A673 (cell line): ENCODE data around the gene SCGB3A2. TPM values are rescaled to one million over a fixed set of nuclear protein-coding genes. Genes with fewer than 3 reads are reported as not detected.

Experiments
- BruUV-seq: library from RNA; stranded (reverse); fragments of 400-500 nt; replicated peaks from 2 replicates; lab custom pipeline; 2021; lab: Mats Ljungman, UMichigan
- CTCF ChIA-PET: fragments of 300-600 bp; sonication (Branson Sonifier 250); formaldehyde crosslinking; loops from one replicate; lab custom pipeline; 2022; ENCODE audit warnings: antibody characterized with exemption; lab: Charles Lee
- POLR2A ChIA-PET: fragments of 300-600 bp; sonication (Branson Sonifier 250); formaldehyde crosslinking; loops from one replicate; lab custom pipeline; 2022; ENCODE audit warnings: antibody characterized with exemption; ENCODE audit not compliant: low non-redundant PET; lab: Charles Lee
- DNase-seq: peaks from one replicate; pipeline ENCODE4 v3.0.0-alpha.2; 2015; ENCODE audit warnings: low spot score
- H3K27ac ChIP-seq: fragments of 200-600 bp; sonication (generic); 2 replicates; pipeline ENCODE4 v1.5.1; 2016; ENCODE audit warnings: mixed run types, low read depth, mild to moderate bottlenecking, mixed read lengths, antibody characterized with exemption, low read length; ENCODE audit not compliant: poor library complexity, severe bottlenecking
- H3K27me3 ChIP-seq: fragments of 200-600 bp; sonication (generic); replicated peaks from 2 replicates; pipeline ENCODE4 v1.6.1; 2017; ENCODE audit warnings: mixed run types, low read depth, mild to moderate bottlenecking, mixed read lengths, antibody characterized with exemption, low read length; ENCODE audit not compliant: insufficient read depth, poor library complexity
- H3K36me3 ChIP-seq: fragments of 200-600 bp; sonication (generic); 2 replicates; pipeline ENCODE4 v1.6.1; 2016; ENCODE audit warnings: mixed run types, mild to moderate bottlenecking, mixed read lengths, antibody characterized with exemption, low read length; ENCODE audit not compliant: insufficient read depth, poor library complexity, severe bottlenecking
- H3K4me1 ChIP-seq: fragments of 200-600 bp; sonication (generic); 2 replicates; pipeline ENCODE4 v1.6.1; 2017; ENCODE audit warnings: mixed run types, mild to moderate bottlenecking, mixed read lengths, antibody characterized with exemption, low read length; ENCODE audit not compliant: insufficient read depth, poor library complexity, severe bottlenecking
- H3K4me3 ChIP-seq: fragments of 200-600 bp; sonication (generic); 2 replicates; pipeline ENCODE4 v1.5.1; 2016; ENCODE audit warnings: low read depth, mixed run types, mild to moderate bottlenecking, mixed read lengths, low read length; ENCODE audit not compliant: poor library complexity, severe bottlenecking
- H3K9me3 ChIP-seq: fragments of 200-600 bp; sonication (generic); 2 replicates; pipeline ENCODE4 v1.6.1; 2016; ENCODE audit warnings: mixed run types, low read depth, mild to moderate bottlenecking, mixed read lengths, antibody characterized with exemption, low read length; ENCODE audit not compliant: poor library complexity, severe bottlenecking
- CTCF ChIP-seq: fragments of 300-800, 200-600 bp; sonication (generic); conservative IDR thresholded peaks from 2 replicates; pipeline ENCODE4 v1.5.1; 2017; ENCODE audit warnings: low read depth, mild to moderate bottlenecking, antibody characterized with exemption, low read length, moderate library complexity, mixed read lengths
- EZH2 ChIP-seq: fragments of 200-600 bp; sonication (generic); IDR thresholded peaks from 2 replicates; pipeline ENCODE4 v1.6.1; 2017; ENCODE audit warnings: borderline replicate concordance, low read depth, mild to moderate bottlenecking, mixed read lengths, antibody characterized with exemption, low read length; ENCODE audit not compliant: poor library complexity, severe bottlenecking
- intact Hi-C: fragments of 100-400 bp; cut with micrococcal nuclease; formaldehyde crosslinking; loops from one replicate; pipeline ENCODE4 v1.10.0; 2022; ENCODE audit not compliant: unreplicated experiment
- total RNA-seq: library from RNA; stranded (reverse); gene quantifications from 2 replicates; pipeline ENCODE4 v1.2.3, GENCODE V29; 2021

Gene SCGB3A2
- total RNA-seq, 1 experiment from 2014 or later, result not detected

DNA sequence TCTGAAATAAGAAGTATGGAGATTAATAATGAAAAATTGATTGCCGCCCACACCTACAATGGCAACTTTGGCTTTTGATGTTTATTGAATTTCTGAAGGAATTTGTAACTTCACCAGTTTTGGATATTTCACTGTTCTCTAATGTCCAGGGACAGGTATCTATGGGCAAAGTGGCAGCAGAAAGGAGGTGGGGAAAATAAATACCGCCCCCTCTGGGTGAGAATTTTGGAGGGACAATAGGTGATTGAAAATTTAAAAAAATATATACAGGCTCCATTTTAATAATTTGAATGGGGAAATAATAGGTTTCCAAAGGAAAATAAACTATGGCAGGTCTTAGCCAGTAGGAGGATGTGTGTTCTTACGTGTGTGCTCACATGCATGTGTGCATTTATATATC lies 1.3 kb downstream of the SCGB3A2 start:
- no peak for DNase-seq
- TF ChIP-seq EZH2 (no peak), CTCF (no peak)
- H3K9me3 ChIP-seq, result no peaks in the 10 kb centered on the region
- ChIA-PET CTCF (no interaction called here), POLR2A (no interaction called here)
- H3K27ac ChIP-seq, result no peak overlapping the region
- peaks cover 20% of the 10 kb centered on the region for H3K27me3 ChIP-seq
- H3K4me3 ChIP-seq, result no peak overlapping the region
- intact Hi-C loops, result no loop called here
- H3K36me3 ChIP-seq, result no peaks in the 10 kb centered on the region
- no peaks in the 10 kb centered on the region for H3K4me1 ChIP-seq
- no TSS peak for BruUV-seq

DNA sequence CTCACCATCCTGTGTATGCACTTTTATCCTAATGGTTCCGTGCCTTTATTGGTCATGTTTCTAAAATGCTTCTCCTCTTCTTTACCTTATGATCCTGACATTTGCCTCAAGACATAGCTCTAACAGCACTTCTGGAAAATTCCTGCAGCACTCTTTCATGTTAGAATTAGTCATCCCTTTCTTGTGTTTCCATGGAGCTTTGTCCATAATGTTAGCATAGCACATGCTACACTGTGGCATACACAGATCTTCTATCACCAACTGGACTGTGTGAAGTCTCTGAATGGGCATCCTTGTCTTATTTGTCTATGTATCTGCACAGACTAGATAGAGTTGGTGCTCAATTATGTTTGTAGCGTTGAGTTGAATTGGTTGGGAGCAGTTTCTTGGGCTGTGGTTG lies 2.0 kb downstream of the SCGB3A2 start:
- Histone ChIP-seq H3K27ac (no peak overlapping the region), H3K27me3 (peaks cover 20% of the 10 kb centered on the region), H3K4me1 (no peaks in the 10 kb centered on the region), H3K36me3 (no peaks in the 10 kb centered on the region), H3K4me3 (no peak overlapping the region), H3K9me3 (no peaks in the 10 kb centered on the region)
- TF ChIP-seq CTCF (no peak), EZH2 (no peak)
- BruUV-seq, result no TSS peak
- DNase-seq, result no peak
- POLR2A ChIA-PET, result no interaction called here
- CTCF ChIA-PET, result no interaction called here
- intact Hi-C loops, result no loop called here

- H3K27me3 ChIP-seq, result peaks cover 15% of the 10 kb centered on the region
- H3K36me3 ChIP-seq, result no peaks in the 10 kb centered on the region
- no peak overlapping the region for H3K27ac ChIP-seq
- H3K9me3 ChIP-seq, result no peaks in the 10 kb centered on the region
- no peak for DNase-seq
- TF ChIP-seq CTCF (no peak), EZH2 (no peak)
- no peaks in the 10 kb centered on the region for H3K4me1 ChIP-seq
- POLR2A ChIA-PET, result no interaction called here
- CTCF ChIA-PET, result no interaction called here
- BruUV-seq, result no TSS peak
- intact Hi-C loops, result no loop called here
- no peak overlapping the region for H3K4me3 ChIP-seq
Measured at GRCh38 chr5:147882586-147883313, 4.2 kb downstream of the SCGB3A2 start.
